NCI-H524 (cell line): ENCODE results near the gene SSTR3.
"Not testable (repeated sequence)": the region's sequence is repeated elsewhere in the genome, so short reads cannot be mapped to it uniquely, and the experiment has no call there.

Experiments used
- DNase-seq, 2 experiments: peaks; one replicate each; lab custom pipeline; 2025; lab: John Stamatoyannopoulos, UW

The SSTR3 gene

DNA sequence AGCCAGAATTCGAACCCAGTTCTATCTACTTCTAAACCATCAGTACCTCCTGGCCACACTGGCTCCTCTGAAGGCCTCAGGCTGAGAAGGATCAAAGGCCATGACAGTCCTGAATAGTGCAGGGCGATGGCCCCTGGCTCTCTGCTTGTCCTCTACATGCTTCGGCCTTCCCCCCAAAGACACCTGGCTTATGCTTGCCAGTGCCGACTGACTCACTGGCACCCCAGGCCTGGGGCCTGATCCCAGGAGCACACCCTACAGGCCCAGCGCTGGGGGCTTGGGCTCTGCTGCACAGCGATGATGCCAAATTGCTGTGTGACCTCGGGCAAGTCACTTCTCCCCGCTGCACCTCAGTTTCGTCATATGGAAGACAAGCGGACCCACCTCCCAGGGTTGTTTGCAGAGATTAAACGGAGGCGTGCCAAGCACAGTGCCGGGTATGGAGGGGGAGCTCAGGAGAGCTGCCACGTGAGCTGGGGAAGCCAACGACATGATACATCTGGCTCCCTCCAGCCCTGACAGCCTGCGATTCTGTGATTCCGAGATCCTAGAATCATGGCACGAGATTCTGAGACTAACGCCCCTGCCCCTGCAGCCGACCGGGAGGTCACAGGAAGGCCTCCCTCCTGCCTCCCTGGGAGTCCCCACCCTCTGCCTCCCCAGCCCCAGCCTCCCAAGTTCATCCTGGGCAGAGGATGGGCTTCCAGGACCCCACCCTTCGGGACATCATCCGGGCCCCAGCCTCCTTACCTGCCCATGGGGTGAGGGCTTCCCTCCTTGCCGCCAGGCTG lies 1.0 kb downstream of the SSTR3 start:
- DNase-seq = peak in 1 of 2 experiments; percentile 20

DNA sequence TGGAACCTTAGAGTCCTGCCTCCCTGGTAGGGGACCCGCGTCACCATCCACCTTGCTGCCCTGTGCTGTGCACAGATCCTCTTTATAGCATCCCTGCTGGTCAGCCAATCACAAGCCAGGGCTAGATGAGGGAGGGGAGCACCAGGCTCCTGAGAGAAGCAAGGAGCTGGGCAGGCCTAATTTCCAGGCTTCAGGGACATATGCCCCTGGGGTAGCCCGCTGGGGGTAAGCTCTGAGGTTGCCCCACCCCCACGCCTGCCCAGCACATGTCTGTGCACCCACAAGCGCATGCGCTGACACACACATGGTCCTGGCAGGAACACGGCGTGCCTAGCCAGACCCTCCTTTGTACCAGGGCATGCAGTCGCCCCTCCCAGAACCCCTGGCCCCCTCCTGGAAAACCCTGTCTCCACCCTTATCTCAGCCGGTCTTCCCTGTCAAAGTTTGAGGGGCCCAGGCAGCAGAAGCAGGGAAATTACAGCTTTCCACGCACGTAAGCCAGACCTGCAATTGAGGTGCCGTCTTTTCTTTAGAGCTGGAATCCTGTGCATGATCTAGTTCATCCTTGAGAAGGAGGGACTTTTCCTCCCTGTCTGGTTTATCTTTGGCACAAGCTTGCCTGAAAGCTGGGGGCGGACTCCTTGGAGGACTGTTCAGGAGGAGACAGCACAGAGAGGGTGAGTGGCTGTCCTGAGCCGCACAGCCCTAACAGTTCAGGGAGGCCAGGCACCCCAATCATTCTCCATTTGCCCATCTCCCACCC lies 2.1 kb downstream of the SSTR3 start:
- DNase-seq = peak in 1 of 2 experiments; percentile 24

- DNase-seq = peak; percentile 16 to 66
These were observed 3.0 kb downstream of the SSTR3 start for GRCh38 chr22:37209140-37209845.

DNA sequence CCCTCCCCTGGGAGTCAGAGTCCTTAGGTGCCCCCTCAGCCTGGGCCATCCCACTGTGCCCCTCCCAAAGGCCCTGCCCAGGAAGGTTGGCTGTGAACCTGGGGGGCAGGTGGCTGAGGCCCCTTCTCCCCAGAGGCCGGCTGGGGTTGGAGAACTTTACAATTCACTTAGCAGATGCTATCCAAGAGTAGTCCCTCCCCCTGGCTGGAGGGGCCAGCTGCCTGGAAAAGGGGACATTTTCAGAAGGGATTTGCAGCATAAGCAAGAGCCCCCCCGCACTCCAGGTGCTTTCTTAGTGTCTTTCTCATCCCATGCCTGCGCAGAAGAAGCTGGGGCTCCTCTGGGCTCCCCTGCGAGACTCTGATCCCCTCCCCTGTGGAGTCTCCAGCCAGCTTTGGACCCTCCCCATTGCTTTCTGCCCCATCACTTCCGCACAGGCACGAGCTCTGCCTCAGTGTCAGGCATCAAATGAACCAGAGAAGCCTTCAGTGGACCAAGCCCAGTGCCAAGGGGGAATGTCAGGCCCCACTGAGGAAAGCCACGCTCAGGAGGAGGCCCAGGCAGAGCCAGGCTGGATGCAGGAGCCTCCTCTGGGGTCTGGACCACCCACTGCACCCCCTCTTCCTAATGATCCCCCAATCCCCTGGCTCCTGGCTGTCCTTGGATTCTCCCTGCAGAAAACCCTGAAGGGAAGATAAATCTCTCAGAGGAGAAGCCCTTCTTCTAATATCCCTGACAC lies 3.7 kb downstream of the SSTR3 start:
- DNase-seq = peak; percentile 15 to 83

DNA sequence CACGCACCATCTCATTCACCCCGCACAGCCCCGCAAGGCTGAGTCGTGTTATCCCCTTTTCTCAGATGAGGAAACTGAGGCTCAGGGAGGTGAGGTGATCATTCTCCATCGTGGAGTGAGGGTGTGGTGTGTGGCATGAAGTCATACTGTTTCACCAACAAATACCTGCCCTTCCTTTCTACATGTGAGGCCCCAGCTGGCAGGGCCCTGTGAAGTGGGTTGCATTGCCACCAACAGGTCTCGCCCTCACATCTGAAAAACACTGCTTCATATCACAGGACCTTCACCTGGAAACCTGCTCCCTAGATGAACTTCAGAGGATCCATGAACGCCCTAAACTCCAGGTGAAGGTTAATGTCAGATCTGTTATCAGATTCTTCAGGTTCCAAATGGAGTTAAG lies 4.3 kb downstream of the SSTR3 start:
- no peak for DNase-seq

GRCh38 chr22:37206841-37207821 lies 5.1 kb downstream of the SSTR3 start:
- no peak for DNase-seq

DNA sequence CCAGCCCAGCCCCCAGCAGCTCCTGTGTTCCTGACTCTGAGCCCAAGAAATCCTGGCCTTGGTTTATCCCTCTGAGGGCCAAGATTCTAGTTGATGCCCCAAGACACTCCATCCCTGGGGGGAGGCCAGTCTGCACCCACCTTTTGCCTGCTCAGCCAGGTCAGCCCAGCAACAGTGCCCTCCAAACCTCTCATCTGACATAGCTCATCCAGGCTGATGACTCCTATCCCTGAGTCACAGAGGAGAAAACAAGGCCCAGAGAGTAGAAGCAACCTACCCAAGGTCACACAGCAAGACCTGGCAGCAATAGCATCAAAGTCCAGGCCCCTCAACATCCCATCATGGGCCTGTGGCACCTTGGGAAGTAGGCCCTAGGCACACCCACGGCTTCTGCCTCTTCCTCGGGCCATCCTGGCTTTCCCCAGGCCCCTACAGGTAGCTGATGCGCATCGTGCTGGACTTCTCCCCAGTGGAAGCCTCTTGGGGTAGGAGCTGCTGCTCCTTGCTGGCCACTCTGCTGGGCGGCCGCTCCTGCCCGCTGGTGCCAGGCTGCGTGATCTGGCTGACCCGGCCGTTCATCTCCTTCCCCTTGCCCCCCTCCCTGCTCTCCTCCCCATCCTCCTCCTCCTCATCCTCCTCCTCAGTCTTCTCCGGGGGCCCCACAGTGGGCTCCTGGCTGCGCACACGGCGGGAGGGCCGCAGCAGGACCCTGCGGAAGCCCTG lies 6.0 kb downstream of the SSTR3 start:
- no peak for DNase-seq

- no peak for DNase-seq
These were observed 7.2 kb downstream of the SSTR3 start for GRCh38 chr22:37205046-37205445.

DNA sequence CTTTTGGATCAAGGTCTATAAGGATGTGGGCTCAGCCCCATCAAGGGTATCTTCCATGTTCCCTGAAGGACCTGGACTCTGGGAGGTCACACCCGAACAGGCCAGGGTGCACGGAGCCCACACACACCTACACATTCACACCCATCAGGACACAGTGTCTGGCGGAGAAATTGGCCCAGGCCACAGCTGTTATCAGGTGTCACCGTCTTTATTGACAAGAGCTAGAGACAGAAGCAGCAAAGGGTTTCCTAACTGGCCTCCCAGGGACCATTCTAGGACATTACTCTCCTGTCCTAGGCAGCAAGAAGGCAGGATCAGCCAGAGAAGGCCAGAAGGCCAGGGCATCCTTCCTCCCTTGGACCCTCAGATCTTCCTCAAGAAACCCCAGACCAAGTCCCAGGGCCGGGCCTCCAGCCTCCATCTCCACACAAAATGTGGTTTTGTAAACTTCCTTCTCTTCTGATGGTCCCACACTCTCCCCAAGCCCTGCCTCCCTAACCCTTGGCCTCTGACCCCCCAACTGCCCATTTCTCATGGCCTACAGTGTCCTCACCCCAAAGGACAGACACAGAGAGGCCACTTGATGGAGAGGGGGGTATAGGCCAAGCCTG lies 8.1 kb downstream of the SSTR3 start:
- no peak for DNase-seq

- DNase-seq = no peak
These were observed 8.8 kb downstream of the SSTR3 start for GRCh38 chr22:37203354-37204044.

DNA sequence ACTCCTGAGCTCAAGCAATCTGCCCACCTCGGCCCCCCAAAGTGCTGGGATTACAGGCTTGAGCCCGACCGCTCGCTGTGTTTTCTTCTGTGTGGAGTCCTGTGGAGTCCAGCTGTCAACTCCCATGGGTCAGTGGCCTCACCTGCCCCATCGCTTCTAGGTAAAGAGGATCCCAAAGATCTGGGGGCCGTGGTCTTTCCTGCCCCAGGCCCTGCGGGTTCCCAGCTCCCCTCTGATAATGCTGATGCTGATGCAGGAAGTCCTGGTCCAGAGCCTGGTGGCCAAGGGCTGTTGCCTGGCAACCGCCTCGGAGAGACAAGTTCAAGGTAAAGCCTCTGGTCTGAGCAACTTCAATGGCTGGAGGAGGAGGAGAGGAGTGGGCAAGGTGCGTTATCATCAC lies 9.6 kb downstream of the SSTR3 start:
- DNase-seq = no peak

DNA sequence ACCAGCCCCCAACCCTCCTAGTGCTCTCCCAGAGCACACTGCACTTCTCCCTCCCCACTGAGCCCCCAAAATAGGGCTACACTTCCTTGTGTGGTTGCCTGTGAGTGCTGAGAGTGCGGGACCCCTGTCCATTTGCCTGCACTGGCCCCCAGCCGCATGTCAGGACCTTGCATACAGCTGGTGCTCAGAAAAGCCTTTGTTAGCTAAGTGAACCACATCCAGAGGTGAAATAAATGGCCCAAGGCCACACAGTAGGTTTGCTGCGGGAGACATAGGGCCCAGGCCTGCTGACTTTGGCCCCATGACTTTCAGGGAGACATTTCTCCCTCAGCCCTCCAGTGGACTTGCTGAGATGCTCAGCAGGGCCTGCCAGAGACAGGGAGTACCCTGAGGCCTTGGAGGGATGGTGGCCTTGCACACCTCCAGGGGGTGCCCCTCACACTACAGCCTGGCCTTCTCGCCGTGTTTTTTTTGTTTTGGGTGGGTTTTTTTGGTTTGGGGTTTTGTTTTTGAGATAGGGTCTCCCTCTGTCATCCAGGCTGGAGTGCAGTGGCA lies 10.2 kb downstream of the SSTR3 start:
- no peak for DNase-seq

- not testable (repeated sequence) for DNase-seq
These were observed 10.8 kb downstream of the SSTR3 start for GRCh38 chr22:37201443-37201820.

DNA sequence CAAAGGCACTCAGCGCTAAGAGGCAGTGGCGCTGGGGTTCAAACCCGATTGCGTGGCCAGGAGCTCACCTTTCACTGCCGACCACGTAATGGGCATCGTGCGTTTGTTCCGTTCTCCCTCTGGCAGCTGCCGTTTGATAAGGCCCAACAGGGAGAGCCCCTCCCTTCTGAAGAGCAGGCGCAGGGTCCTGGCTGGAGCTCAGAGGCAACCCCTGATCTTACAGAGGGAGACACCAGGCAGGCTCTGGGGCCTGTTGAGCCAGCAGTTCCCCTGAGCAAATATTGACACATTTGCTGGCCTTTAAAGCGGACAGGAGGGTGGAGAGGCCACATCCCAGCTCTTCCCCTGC lies 12.5 kb downstream of the SSTR3 start:
- DNase-seq = no peak

- peak; percentile 97 to 98 for DNase-seq
These were observed 13.0 kb downstream of the SSTR3 start for GRCh38 chr22:37199103-37199759.

DNA sequence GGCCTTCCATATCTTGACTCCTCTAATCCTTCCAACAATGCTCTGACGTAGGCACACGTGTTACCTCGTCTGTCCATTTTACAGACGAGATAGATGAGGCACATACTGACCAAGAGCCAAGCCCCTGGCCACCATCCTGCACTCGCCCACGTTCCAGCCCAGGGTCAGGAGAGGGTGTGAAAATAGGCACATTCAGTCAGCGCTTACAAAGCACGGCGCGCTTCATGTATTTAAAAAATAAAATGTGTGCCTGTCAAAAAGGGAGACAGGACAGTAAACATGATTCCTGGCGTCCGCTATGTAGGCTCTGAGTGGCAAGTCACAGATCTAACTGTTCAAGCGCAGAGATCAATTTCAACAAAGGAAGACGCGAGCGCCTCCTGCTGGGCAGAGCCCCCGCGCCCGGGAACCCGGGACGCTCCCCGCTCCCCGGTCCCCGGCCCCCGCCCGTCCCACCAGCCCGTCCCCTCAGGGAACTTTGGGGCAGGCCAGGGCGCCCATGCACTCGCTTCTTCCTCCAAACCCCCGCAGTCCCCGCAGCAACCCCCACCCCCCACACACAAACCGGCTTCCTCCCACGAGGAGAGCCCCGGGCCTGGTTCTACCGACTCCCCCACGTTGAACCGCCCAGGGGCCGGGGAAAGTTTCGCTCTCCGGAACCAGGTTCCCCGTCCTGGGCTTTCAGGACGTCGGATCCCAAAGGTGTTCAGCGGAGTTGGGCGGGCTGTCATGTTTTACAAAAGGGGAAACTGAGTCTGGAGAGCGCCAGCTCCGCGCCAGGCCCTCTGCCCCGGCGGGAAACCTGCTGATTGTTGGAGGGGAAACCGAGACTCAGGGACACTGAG lies 13.8 kb downstream of the SSTR3 start:
- peak; percentile 29 to 72 for DNase-seq
